Stimulated activated CD8-positive, alpha-beta memory T cell treated with anti-CD3 and anti-CD28 coated beads, Interleukin-12 subunit alpha, Interleukin-12 subunit beta, amount 100 ng/mL, for 1 hour (primary cell): ENCODE measurements around the gene PTPRK.

Experiments used
- DNase-seq: peaks from one replicate; pipeline ENCODE4 v3.0.0-alpha.2; 2020; ENCODE audit warnings: low read depth

PTPRK gene

DNA sequence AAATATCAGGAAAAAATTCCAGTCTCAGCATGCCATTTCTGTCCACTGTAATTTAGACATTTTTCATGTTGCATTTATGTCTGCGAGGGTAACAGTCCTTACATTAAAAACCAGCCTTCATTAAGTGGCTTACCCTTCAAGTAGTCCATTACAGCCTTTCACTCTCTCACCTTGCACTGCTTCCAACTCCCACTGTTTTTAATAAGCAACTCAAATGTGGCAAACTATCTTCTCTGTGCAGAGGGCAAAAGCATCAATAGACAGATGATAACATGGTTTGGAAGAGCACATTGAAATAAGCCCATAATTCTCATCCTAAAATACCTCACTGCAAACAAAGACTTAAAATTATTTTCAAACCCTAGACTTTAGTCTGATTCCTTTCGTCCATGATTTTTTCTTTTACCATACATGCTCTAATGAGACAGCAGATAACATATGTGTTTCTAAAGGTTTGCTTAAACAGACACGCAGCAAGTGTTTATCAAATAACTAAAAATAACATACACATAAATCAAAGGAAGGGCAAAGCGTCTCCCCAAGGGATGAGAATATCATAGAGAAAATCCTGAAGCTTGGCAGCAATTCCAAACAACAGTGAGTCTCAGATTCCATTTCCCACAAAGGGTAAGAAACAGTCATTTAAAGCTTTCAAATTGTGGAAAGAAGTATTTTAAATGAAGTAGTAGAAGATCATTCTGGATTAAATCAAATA lies 130.4 kb downstream of the PTPRK start:
- DNase-seq: no peak

DNA sequence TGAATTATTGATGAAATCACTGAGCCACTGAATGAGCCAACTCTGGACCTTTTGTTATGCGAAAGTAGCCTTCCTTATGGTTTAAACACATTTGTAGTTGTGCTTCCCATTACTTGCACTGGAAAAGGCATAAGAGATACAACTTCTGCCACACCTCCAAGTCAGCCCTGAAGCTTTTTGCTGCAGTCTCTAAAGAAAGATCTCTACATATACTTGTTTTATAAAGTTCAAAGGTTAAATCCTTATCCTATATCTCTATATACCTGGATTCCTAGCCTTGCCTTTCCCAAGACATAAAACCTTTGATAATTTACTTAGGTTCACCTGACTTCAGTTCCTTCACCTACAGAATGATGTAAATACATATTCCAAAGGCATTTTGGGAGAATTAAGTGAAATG lies 132.0 kb downstream of the PTPRK start:
- DNase-seq: no peak

DNA sequence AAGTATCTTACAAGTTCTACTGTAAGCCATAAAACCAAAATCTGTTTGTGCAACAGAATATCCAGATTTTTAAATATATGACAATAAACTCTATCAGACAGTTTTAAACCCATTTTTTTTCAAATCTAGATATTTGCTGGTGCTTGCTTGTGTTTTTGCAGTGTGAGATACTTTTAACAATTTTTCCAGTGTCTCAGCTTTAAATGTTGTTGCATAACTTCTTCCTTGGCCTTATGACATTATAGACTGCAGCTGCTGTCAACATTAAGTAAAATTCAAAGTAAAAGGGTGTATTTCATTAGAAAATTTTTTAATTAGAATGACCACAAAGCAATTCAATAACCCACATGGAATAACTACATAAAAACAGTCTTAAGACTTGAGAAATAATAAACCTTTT lies 139.5 kb downstream of the PTPRK start:
- DNase-seq: no peak

DNA sequence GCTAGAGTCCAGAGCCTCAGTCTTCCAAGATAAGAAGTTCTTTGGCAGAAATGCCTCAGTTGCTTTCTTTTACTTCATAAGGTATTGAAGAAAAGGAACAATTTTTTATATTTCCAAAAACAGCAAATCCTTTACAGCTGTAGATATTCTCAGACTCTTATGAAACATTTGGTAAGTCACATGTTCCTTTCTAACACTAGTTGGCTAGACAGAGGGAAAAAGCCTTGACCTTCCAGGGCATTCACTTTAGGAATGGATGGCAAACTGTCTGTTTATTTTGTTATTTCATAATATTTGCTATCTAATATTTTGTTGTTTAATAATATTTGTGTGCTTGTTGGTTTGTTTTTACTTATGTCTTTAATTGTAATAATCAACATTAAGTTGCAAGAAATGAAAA lies 140.8 kb downstream of the PTPRK start:
- no peak for DNase-seq

DNA sequence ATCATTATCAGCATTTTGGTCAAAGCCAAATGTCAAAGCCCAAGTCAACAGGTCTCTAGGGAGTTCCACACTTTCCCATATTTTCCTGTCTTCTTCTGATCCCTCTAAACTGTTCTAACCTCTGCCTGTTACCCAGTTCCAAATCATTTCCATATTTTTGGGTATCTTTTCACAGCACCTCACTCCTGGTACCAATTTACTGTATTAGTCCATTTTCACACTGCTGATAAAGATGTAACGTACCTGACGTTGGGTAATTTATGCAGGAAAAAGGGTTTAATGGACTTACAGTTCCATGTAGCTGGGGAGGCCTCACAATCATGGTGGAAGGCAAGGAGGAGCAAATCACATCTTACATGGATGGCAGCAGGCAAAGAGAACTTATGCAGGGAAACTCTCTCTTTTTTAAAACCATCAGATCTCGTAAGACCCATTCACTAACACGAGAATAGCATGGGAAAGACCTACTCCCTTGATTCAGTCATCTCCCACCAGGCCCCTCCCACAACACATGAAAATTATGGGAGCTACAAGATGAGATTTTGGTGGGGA lies 143.4 kb downstream of the PTPRK start:
- DNase-seq: no peak

DNA sequence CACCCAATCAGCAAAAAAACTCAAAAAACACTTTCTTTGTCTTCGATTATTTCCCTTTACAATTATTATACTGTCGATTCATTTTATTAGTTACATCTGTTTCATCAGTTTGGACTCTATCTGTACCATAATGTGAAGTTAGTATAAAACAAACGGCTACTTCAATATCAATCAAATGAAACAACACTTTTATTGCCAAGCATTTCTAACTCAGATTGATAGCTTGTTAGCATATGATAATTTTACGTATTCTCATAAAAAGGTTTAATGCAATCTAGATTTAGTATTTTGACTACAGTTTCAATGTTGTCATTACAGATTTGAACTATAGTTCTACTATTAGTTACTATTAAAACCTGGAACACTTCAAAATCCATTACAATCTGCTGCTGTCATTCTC lies 149.3 kb downstream of the PTPRK start:
- no peak for DNase-seq

DNA sequence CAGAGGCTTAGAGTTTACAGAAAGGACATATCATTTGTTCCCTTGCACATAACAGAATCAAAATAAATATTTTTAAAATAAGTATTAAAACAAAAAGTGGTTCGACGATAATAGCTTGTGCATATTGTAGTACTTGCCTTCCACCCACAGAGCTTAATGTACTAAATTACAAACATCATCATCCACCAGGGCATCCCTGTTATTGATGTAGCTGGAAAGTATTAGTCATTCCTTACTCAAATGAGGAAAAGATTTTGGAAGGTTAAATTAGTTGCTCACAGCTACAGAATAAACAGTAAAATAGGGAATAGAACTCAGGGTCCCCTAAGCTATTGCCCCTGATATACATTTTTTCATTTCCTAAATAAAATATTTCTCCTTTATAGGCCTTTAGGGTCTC lies 150.3 kb downstream of the PTPRK start:
- no peak for DNase-seq

DNA sequence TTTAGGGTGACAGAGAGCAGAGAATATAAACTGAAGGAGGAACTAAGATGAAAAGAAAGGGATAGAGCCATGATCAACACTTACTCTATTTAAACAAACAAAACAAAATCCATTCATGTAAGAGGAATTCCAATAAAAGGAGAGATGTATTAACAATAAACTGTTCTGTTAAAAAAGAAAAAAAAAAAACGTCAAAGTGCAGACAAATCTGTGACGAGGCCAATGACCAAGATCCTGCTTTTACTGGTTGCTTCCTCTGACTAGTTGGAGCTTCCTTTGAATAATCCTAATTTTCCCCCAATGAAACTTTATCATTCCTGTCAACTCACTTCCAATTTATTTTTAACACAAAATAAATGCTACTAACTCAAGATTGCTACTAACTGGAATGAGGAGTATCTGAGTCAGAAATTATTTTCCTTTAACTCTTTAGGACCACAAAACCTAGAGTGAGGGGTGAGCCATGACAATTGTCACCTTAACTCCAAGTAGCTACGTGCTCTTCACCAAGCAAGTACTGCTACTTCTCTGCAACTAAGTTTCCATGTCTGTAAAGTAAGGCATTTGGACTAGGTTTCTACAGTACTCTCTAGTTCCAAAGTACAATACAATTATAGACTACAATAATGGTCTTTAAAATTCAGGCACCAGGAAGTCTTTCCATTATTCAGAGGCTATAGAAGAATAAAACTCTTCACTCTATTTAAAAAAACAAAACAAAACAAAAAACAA lies 152.0 kb downstream of the PTPRK start:
- no peak for DNase-seq

DNA sequence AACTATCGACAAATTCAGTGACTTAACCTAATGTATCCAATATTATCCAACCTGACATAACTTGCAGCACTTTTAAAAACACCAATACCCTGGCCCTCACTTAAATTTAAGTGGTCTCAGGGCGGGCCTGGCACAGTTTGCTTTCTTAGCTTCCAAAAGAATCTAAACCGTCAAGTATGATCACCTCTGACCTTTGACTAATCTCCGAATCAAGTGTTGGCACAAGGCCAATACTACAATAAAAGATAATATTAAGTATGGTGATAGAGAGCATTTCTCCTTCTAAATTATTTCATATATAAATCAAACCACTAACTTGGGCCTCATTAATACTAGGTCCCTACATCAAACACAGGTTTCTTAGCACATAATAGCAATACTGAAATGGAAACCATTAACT lies 153.0 kb downstream of the PTPRK start:
- DNase-seq: no peak

DNA sequence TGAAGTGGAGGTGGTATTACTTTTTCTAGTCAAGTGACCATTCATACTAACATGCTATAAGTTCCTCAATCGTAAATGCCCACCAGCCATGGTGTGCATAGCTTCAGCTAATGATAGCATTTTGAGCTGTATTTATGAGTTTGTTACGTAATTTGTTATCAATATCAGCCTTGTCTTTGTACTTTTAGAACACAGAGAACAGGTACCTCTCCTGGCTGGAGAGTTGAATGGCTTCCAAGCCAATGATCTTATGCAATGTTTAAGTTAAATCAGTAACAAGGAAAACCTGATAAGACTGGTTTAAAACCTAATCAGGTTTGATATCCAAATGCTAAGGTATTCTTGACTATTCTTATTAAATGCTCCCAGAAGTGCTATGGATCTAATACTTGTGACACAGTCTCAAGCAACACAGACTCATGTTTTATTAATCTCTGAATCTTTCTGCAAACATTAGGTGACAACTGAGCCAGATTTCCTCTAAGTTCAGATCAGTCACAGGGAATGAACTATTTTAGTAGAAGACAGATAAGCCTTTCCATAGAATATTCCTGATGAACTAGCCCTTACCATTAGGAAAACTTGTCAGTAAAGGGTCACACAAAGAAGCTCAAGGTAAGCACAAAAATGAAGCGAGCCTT lies 154.8 kb downstream of the PTPRK start:
- no peak for DNase-seq

DNA sequence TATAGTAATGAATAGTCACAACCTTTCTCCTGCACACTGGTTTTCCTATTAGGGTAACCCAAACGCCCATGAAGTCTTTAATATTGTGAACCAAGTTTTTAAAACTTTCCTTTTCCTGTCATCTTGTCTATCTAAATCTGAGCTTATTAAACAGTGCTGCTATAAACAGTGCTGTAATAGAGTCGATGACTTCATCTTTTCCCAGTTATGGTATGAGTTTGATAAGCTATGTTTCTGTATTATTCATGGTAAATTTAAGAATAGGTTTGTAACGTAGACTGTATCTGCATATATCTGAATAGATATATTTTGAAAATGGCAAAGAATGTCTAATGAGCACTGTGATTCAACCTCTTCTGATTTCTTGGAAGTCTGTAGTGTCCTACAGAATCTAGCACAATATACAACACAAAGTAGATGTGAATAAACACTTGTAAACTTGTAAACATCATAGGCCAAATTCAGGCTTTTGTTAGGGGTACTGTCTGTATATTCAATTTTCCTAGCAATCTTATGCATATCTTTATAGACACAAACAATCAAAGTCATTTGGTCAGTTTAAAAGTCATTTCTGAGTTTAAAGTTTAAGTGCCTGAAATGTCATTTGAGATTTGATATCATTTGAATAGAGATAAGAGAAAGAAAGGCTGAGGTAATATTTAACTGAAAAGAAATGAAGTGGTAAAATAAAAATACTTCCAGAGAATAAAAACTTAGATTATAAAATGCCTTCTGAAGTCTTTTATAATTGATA lies 155.5 kb downstream of the PTPRK start:
- DNase-seq: no peak

DNA sequence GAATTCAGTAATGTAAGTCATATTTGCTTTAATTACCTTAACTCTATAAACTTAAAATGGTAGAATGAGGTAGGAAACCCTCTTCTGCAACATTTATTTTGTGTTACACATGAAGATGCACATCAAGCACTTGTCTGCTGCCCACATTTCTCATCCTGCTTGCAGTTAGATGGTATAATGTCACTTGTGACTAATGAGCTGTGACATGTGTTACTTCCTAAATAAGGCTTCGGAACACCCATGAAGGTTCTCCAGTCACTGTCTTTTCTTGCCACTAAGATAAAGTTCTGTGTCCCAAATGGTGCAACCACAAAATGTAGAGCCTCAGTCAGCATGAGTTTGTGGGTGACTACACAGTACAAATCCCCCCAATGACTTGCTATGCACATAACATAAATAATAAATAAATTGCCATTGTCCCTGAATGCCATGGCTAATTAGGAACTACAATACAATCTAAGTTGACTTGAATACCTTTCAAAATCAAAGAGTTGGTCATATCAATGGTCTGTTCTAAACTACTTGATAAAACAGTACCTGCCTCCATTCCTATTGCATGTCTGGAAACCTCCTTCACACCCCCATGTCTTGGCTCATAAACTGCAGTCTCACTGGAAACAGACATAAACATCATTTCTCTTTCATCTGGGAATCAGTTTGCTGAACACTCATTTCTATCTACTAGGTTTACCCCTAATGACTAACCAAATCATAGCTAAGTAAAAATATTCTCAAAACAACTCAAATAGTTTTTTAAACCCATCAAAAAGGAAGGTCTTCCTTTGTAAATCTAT lies 157.2 kb downstream of the PTPRK start:
- no peak for DNase-seq

DNA sequence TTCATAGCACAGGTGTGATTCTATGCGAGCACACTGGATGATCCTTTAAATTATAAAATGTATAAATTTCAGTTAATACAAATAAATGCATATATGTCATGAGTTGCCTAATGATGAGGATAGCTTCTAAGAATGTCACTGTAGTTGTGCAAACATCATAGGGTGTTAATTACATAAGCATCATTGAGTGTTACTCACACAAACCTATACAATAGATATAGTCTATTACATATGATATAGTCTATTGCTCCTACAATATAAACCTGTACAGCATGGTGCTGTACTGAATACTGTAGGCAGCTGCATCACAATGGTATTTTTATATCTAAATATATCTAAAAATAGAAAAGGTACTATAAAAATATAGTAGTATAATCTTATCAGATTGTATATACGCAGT lies 159.0 kb downstream of the PTPRK start:
- no peak for DNase-seq

DNA sequence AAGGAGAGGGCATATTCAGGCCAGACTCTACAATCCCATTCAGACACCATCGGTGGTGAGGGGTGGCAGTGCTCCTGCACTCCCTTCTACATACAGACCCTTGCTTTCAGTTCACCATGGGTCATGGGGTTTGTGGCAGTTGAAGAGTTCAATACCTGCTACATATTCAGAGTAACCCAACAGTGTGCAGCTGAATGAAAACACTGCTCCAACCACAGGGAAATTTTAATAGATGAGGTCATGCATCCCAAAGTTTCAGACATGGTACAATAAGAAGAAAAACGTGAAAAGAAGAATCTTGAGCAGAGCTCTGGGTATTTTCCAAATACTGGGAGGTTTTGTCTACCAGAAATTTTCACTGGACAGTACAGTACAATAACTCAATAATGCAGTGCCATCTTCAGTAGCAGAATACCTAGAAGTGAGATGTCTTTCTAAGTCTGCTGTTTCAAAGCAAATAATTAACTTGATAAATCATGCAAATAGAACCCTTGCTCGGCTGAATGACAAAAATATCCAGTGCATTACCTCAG lies 162.1 kb downstream of the PTPRK start:
- DNase-seq: no peak

DNA sequence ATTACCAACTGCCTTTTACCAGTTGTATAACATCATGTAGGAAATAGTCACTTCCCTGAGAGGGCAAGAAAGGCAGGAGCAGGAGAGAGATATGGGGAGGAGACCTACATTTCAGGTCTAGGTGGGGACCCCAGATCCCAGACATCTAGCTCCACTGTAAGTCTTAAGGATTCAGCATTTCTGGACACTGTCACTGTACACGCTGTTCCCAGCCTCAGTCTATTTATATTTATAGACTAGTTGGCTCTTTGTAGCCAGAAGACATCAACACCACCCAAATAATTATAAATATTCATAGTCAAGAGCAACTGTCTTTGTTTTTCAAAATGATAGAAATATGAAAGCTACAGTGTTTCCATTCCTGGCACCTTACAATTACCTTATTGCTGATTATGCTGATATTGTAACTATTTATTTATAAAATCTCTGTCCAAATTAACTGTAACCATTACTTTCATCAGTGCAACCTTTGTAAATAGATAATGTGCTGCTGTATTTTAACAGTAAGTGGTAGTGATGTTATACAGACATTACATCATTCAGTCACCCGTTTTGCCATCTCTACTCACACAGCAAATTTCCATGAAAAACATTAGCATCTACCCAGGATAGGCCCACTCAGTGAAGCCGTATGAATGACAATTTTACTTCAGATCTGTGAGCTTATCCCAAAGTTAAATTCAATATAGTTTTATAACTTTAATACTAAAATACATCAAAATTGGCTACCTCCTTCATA lies 162.8 kb downstream of the PTPRK start:
- no peak for DNase-seq

DNA sequence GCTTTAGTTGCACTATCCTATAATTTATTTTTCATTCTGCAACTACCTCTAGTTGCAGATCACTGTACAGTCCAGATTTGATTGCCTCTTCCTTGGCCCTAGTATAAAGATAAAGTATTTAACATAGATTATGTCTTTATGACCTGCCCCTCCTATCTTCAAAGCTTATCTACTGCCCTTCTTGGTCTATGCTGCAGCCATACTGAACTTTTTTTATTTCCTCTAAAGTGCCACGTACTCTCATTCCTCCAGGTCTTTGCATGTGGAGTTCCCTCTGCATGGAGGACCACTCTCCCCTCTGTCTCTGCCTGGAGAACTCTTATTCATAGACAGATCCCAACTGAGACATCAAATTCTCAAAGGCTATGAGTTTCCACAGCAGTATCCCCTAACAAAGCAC lies 168.0 kb downstream of the PTPRK start:
- no peak for DNase-seq

DNA sequence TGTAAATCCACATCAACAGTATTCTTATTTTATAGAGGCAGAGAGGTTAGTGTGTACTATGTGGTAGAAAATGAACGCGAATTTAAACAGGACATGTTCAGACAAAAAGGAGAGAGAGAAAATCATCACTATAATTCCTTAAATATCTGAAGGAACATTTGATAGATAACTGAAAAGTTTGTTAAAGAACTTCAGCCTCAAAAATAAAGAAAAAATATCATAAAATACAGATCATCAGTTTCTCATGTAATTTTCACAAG lies 169.2 kb downstream of the PTPRK start:
- no peak for DNase-seq

DNA sequence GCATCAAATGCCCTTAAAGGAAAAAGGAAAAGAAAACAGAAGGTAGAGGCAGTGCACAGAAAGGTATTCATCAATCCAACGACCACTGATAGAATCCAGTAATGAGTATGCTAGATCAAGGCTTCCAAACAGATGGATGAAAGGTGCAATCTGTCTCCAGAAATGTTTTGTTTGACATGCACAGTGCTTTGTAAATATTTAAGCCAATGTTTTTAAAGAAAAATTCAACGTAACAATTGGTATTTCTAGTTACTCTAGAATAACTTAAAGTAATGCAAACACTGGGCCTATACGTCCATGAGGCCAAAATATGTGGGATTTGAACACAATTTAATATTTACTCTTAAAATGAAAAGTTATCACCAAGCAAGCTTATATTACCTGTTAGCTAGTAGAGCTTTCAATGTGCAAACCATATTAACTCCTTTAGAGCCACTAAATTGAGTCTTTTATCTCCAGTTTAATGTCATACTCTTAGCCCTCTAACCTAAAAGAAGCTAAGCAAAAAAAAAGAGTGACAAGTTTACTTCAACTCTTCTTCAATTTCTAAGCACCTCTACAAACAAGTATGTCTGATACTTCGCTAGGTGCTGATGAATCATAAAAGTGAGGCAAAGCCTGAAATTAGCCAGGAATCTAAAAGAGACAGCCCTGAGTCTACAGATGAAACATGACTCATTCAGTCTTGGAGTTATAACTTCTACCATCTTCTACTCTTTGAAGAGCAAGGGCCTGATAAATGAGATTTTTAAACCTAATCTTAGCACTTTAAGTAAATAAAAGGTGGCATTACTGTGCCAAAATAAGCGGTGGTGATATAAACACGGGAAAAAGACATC lies 169.8 kb downstream of the PTPRK start:
- DNase-seq: no peak

DNA sequence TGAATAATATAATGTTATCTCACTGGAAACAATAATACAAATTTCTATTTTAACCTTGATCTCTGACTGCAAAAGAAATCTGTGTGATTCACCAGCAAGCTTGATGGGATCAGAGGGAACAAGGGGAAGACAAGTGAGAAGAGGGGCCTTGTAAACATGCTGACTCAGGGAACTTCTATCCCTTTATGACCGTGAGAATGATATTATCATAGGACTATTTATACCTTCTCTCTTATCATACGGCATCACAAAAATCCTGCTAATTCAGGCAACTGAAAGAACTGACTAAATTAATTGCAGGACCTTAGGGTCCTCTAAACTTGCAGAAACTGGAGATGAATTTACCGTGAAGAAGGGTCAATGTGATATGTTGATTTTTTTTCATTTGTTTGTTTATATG lies 173.3 kb downstream of the PTPRK start:
- DNase-seq: no peak

DNA sequence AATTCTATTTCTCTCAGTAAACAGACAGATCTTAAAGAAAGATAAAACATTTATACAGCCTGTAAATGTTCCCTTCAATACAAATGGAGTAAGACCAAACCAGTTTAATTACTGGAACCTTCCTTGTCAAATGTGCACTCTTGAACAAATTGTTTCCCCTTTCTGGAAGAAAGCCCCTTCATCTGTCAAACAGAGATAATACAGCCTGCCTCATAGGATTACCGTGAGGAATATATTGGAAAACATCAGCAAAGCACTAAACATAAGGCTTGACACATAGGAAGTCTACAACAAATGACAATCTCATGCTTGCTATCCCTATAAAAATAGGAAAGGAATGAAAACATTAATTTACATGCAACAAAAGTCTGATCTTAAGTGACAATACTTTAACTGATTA lies 173.8 kb downstream of the PTPRK start:
- DNase-seq: no peak
